Measurements from ENCODE around the gene TCF12. TPM values are rescaled to one million over a fixed set of nuclear protein-coding genes. Genes with fewer than 3 reads are reported as not detected.

Gene TCF12
- total RNA-seq, 1 experiment from 2014 or later, result 76.7 TPM

GRCh38 chr15:57237676-57238075 is 319.2 kb downstream of the TCF12 start:
- WGBS (ENCODE audit: extremely low coverage, insufficient read length, low lambda C conversion rate), result no CpG with 5 or more reads among the region's 1 CpG
- Histone ChIP-seq H3K79me1 (ENCODE audit: insufficient read depth, low read depth, low read length, poor library complexity, severe bottlenecking) (no peaks in the 10 kb centered on the region), H3T11ph (ENCODE audit: low read length) (no peak overlapping the region), H3K4me2 (ENCODE audit: insufficient read depth, insufficient read length, low read length) (no peak overlapping the region), H3K14ac (ENCODE audit: insufficient read depth, low read length) (no peak overlapping the region), H4K91ac (ENCODE audit: insufficient read length, low read depth, low read length) (no peak overlapping the region), H3K9me3 (ENCODE audit: control insufficient read depth, low read depth, low read length) (no peaks in the 10 kb centered on the region), H2BK120ac (ENCODE audit: low read depth, low read length, poor library complexity, severe bottlenecking) (no peak overlapping the region), H3K23ac (ENCODE audit: insufficient read length, low read depth, low read length) (no peak overlapping the region), H2AK5ac (ENCODE audit: insufficient read length, low read length) (no peak overlapping the region), H3K9ac (ENCODE audit: extremely low read depth, insufficient read length, low read length) (no peak overlapping the region), H2AFZ (ENCODE audit: low read length) (no peak overlapping the region), H4K5ac (ENCODE audit: insufficient read length, low read depth, low read length) (no peak overlapping the region), H3K27ac (ENCODE audit: insufficient read length, low read depth, low read length) (no peak overlapping the region), H2BK12ac (ENCODE audit: insufficient read length, low read depth, low read length) (no peak overlapping the region), H2BK5ac (ENCODE audit: insufficient read length, low read length) (no peak overlapping the region), H4K20me1 (ENCODE audit: control insufficient read depth, insufficient read depth, insufficient read length) (no peaks in the 10 kb centered on the region), H3K27me3 (ENCODE audit: insufficient read depth, low read length) (no peaks in the 10 kb centered on the region), H3K56ac (ENCODE audit: insufficient read length, low read depth, low read length) (no peak overlapping the region), H3K23me2 (ENCODE audit: insufficient read length, low read depth, low read length, poor library complexity, severe bottlenecking) (no peaks in the 10 kb centered on the region), H3K79me2 (ENCODE audit: insufficient read depth, low read length) (no peaks in the 10 kb centered on the region), H2BK20ac (ENCODE audit: low read depth, low read length, poor library complexity, severe bottlenecking) (no peak overlapping the region), H3K18ac (ENCODE audit: insufficient read length, low read depth, low read length) (no peak overlapping the region), H3K4ac (ENCODE audit: low read depth, low read length) (no peak overlapping the region), H2BK15ac (ENCODE audit: low read depth, low read length) (no peak overlapping the region), H3K4me1 (ENCODE audit: insufficient read depth, low read length) (peaks cover 3% of the 10 kb centered on the region; the same call in 1 of the 2 replicates), H4K8ac (replicated peaks; ENCODE audit: insufficient read length, low read depth, low read length) (no peak overlapping the region)
- Mint-ChIP-seq H3K4me1 (peaks cover 39% of the 10 kb centered on the region in 2 experiments), H3K27me3 (ENCODE audit: low read depth) (no peaks in the 10 kb centered on the region), H3K4me3 (no peak overlapping the region), H3K36me3 (ENCODE audit: insufficient read depth in 1 of 3, low read depth in 3 of 3) (peaks cover 24 to 46% (median 25%) of the 10 kb centered on the region in 3 experiments), H3K27ac (peak overlapping the region in 2 of 3 experiments; percentile 59; a peak in 2 of 7 replicates), H3K9me3 (no peaks in the 10 kb centered on the region)
- no peak for DNase-seq
- no peak for TF ChIP-seq CTCF (conservative IDR thresholded peaks at IDR 0.05)

Measured in H9 (cell line).